HCT116 (cell line): ENCODE measurements around the gene CA14. TPM values are rescaled to one million over a fixed set of nuclear protein-coding genes. Genes with fewer than 3 reads are reported as not detected.

Experiments used
- ATAC-seq: fragments of 200-7000 bp; cut with Tn5 transposase; 2 replicates; pipeline ENCODE4 v1.9.1; 2020; ENCODE audit warnings: mild to moderate bottlenecking, moderate library complexity
- BruUV-seq: library from RNA; stranded (reverse); fragments of 400-500 nt; replicated peaks from 2 replicates; lab custom pipeline; 2021; lab: Mats Ljungman, UMichigan
- CTCF ChIA-PET: fragments of 300-600 bp; sonication (Branson Sonifier 250); formaldehyde crosslinking; loops from one replicate; lab custom pipeline; 2021; ENCODE audit warnings: antibody characterized with exemption; lab: Charles Lee
- POLR2A ChIA-PET: fragments of 300-600, 350-600 bp; sonication (Branson Sonifier 250); formaldehyde crosslinking; loops from one replicate; lab custom pipeline; 2021; ENCODE audit warnings: antibody characterized with exemption; lab: Charles Lee
- RAD21 ChIA-PET, 2 experiments: fragments of 300-600 bp; sonication (Branson Sonifier 250); formaldehyde crosslinking; loops; one replicate each; lab custom pipeline; 2023; ENCODE audit warnings: low total read pairs in 2 of 2; ENCODE audit not compliant: uncharacterized antibody in 2 of 2, unreplicated experiment in 2 of 2, low non-redundant PET in 1 of 2; lab: Charles Lee
- DNase-seq: peaks from one replicate; pipeline ENCODE4 v3.0.0-alpha.2; 2010; ENCODE audit warnings: low read depth, low spot score
- H2AFZ ChIP-seq: fragments of 200-600 bp; shearing (Covaris generic), sonication (generic); 2 replicates; pipeline ENCODE4 v1.6.1; 2017; ENCODE audit warnings: low read depth, mixed run types, mixed read lengths, antibody characterized with exemption, low read length; ENCODE audit not compliant: poor library complexity, severe bottlenecking
- H3K27ac ChIP-seq: 2 replicates; pipeline ENCODE4 v1.5.1; 2012; ENCODE audit warnings: low read depth, low read length
- H3K27me3 ChIP-seq: fragments of 200-600 bp; sonication (generic); 2 replicates; pipeline ENCODE4 v1.6.1; 2016; ENCODE audit warnings: mixed run types, low read length, mixed read lengths; ENCODE audit not compliant: insufficient read depth
- H3K36me3 ChIP-seq, 2 experiments: fragments of 200-500 bp in 1 of 2; fragments of 200-600 bp in 1 of 2; sonication (Bioruptor generic) in 1 of 2; sonication (generic) in 1 of 2; 2 replicates each; pipeline versions ENCODE4 v1.5.1 to v1.6.1; 2014 to 2016; ENCODE audit warnings: low read length in 2 of 2, inconsistent platforms in 1 of 2, mixed read lengths in 1 of 2, mixed run types in 1 of 2; ENCODE audit not compliant: insufficient read depth in 2 of 2, control insufficient read depth in 1 of 2
- H3K4me1 ChIP-seq, 2 experiments: fragments of 200-600 bp in 1 of 2; sonication (generic) in 1 of 2; 2 replicates each; pipeline versions ENCODE4 v1.5.1 to v1.6.1; 2012 to 2017; ENCODE audit warnings: low read length in 2 of 2, inconsistent platforms in 1 of 2, mild to moderate bottlenecking in 1 of 2, mixed read lengths in 1 of 2, mixed run types in 1 of 2, moderate library complexity in 1 of 2; ENCODE audit not compliant: insufficient read depth in 2 of 2, control insufficient read depth in 1 of 2
- H3K4me2 ChIP-seq: fragments of 200-600 bp; sonication (generic); 2 replicates; pipeline ENCODE4 v1.6.1; 2017; ENCODE audit warnings: mixed run types, low read length, mixed read lengths
- H3K4me3 ChIP-seq, 2 experiments: fragments of 200-600 bp in 1 of 2; sonication (generic) in 1 of 2; replicated peaks in 1 of 2; 2 replicates each; pipeline ENCODE4 v1.5.1; 2011 to 2016; ENCODE audit warnings: low read length in 2 of 2, control low read depth in 1 of 2, low read depth in 1 of 2, mild to moderate bottlenecking in 1 of 2, mixed read lengths in 1 of 2, mixed run types in 1 of 2
- H3K79me2 ChIP-seq: fragments of 200-600 bp; sonication (generic); 2 replicates; pipeline ENCODE4 v1.6.1; 2017; ENCODE audit warnings: mild to moderate bottlenecking, mixed run types, low read length, moderate library complexity, mixed read lengths; ENCODE audit not compliant: insufficient read depth
- H3K9ac ChIP-seq: fragments of 200-600 bp; sonication (generic); 2 replicates; pipeline ENCODE4 v1.6.1; 2016; ENCODE audit warnings: low read length, mixed read lengths
- H3K9me2 ChIP-seq: fragments of 200-600 bp; sonication (generic), shearing (Covaris generic); 2 replicates; pipeline ENCODE4 v1.6.1; 2017; ENCODE audit warnings: mixed run types, mild to moderate bottlenecking, moderate library complexity; ENCODE audit not compliant: insufficient read depth
- H3K9me3 ChIP-seq, 2 experiments: fragments of 200-500 bp in 1 of 2; fragments of 200-600 bp in 1 of 2; sonication (Bioruptor generic) in 1 of 2; sonication (generic) in 1 of 2; 2 replicates each; pipeline ENCODE4 v1.6.1; 2014 to 2017; ENCODE audit warnings: low read length in 2 of 2, mixed read lengths in 2 of 2, inconsistent platforms in 1 of 2, low read depth in 1 of 2, mild to moderate bottlenecking in 1 of 2, mixed run types in 1 of 2, moderate library complexity in 1 of 2; ENCODE audit not compliant: control insufficient read depth in 1 of 2, insufficient read depth in 1 of 2
- H4K20me1 ChIP-seq: fragments of 200-600 bp; sonication (generic), shearing (Covaris generic); 2 replicates; pipeline ENCODE4 v1.6.1; 2017; ENCODE audit warnings: mixed run types, mild to moderate bottlenecking, moderate library complexity; ENCODE audit not compliant: insufficient read depth
- CBX3 ChIP-seq: IDR thresholded peaks from 2 replicates; pipeline ENCODE4 v1.6.1; 2012; ENCODE audit warnings: low read depth
- CEBPB ChIP-seq: IDR thresholded peaks from 2 replicates; pipeline ENCODE4 v1.6.1; 2012; ENCODE audit warnings: low read depth
- EZH2 ChIP-seq: fragments of 200-600 bp; sonication (generic); IDR thresholded peaks from 2 replicates; pipeline ENCODE4 v1.6.1; 2017; ENCODE audit warnings: antibody characterized with exemption, mixed run types
- EZH2phosphoT487 ChIP-seq: fragments of 200-600 bp; IDR thresholded peaks from 2 replicates; pipeline ENCODE4 v1.6.1; 2018; ENCODE audit warnings: antibody characterized with exemption, borderline replicate concordance
- FOSL1 ChIP-seq: IDR thresholded peaks from 2 replicates; pipeline ENCODE4 v1.6.1; 2012; ENCODE audit warnings: low read depth
- JUND ChIP-seq: IDR thresholded peaks from 2 replicates; pipeline ENCODE4 v1.6.1; 2012
- POLR2A ChIP-seq: IDR thresholded peaks from 2 replicates; pipeline ENCODE4 v1.7.0; 2011; ENCODE audit warnings: borderline replicate concordance; ENCODE audit not compliant: insufficient read depth, insufficient read length; ENCODE audit errors: extremely low read depth
- RAD21 ChIP-seq: IDR thresholded peaks from 2 replicates; pipeline ENCODE4 v1.6.1; 2012; ENCODE audit warnings: low read depth, mild to moderate bottlenecking
- SIN3A ChIP-seq: IDR thresholded peaks from 2 replicates; pipeline ENCODE4 v1.6.1; 2012; ENCODE audit warnings: low read depth
- SRF ChIP-seq: IDR thresholded peaks from 2 replicates; pipeline ENCODE4 v1.6.1; 2012; ENCODE audit warnings: low read depth
- YY1 ChIP-seq: IDR thresholded peaks from 2 replicates; pipeline ENCODE4 v1.6.1; 2011; ENCODE audit warnings: low read length, low read depth, moderate library complexity, mild to moderate bottlenecking; ENCODE audit not compliant: insufficient replicate concordance; ENCODE audit errors: extremely low read depth
- ZFX ChIP-seq: fragments of 450-650 bp; IDR thresholded peaks from 2 replicates; pipeline ENCODE4 v1.6.1; 2017
- ZNF274 ChIP-seq: fragments of 200-500 bp; sonication (Bioruptor generic); IDR thresholded peaks from 2 replicates; pipeline ENCODE4 v1.6.1; 2014; ENCODE audit warnings: mild to moderate bottlenecking, low read depth, low read length, inconsistent platforms
- intact Hi-C: fragments of 100-400 bp; cut with micrococcal nuclease; formaldehyde crosslinking; loops from 2 replicates; pipeline ENCODE4 v1.10.0; 2022
- total RNA-seq: library from RNA; stranded (reverse); gene quantifications from one replicate; pipeline ENCODE4 v1.2.1, GENCODE V29; 2021; ENCODE audit not compliant: unreplicated experiment
- TF ChIP-seq, protein P1 (sequence below): IDR thresholded peaks from 2 replicates; pipeline ENCODE4 v1.6.1; 2012
- TF ChIP-seq, protein P2 (sequence below): IDR thresholded peaks from 2 replicates; pipeline ENCODE4 v1.6.1; 2012; ENCODE audit warnings: low read depth
- TF ChIP-seq, protein P3 (sequence below), 3 experiments: fragments of 200-600 bp in 1 of 3; sonication (generic) in 1 of 3; IDR thresholded peaks in 2 of 3; conservative IDR thresholded peaks in 1 of 3; 2 replicates each; pipeline ENCODE4 v1.5.1; 2012 to 2017; ENCODE audit warnings: low read depth in 2 of 3, low read length in 2 of 3, antibody characterized with exemption in 1 of 3, borderline replicate concordance in 1 of 3, control low read depth in 1 of 3, mild to moderate bottlenecking in 1 of 3, mixed read lengths in 1 of 3, mixed run types in 1 of 3, moderate library complexity in 1 of 3; ENCODE audit not compliant: insufficient read depth in 1 of 3
- TF ChIP-seq, protein P4 (sequence below): IDR thresholded peaks from 2 replicates; pipeline ENCODE4 v1.6.1; 2011; ENCODE audit warnings: mild to moderate bottlenecking, low read length, moderate library complexity; ENCODE audit not compliant: insufficient replicate concordance; ENCODE audit errors: extremely low read depth

CA14 gene
- total RNA-seq, 1 experiment from 2014 or later = 0.39 TPM

DNA sequence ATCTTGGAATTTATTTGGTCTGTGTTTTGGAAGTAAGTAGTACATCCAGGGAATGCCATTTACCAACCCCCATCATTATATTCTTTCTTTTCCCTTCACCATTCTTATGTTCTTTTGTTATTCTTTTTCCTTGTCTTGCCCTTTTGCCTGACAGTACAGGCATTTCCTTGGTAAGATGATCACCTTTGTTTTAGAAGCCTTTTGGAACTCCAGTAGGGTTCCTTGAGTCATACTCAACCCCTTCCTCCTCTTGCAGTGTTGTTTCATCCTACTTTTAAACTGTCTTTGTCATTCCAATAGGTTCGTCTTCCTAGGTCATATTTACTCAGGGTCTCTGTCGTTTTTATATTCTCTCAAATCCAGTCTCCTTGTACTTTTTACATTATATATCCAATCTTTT lies 45.3 kb downstream of the CA14 start:
- no peak overlapping the region for H3K27ac ChIP-seq
- ChIA-PET CTCF (no interaction called here), POLR2A (no interaction called here)

More for the DNA sequence above, 45.3 kb downstream of the CA14 start:
- Histone ChIP-seq H3K4me1 (no peaks in the 10 kb centered on the region), H3K9me2 (no peaks in the 10 kb centered on the region), H2AFZ (no peak overlapping the region)
- TF ChIP-seq JUND = no peak
- TF ChIP-seq YY1 = no peak
- TF ChIP-seq ZNF274 = no peak
- no peak for TF ChIP-seq EZH2
- TF ChIP-seq, protein P1, sequence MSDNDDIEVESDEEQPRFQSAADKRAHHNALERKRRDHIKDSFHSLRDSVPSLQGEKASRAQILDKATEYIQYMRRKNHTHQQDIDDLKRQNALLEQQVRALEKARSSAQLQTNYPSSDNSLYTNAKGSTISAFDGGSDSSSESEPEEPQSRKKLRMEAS = no peak
- TF ChIP-seq, protein P2, sequence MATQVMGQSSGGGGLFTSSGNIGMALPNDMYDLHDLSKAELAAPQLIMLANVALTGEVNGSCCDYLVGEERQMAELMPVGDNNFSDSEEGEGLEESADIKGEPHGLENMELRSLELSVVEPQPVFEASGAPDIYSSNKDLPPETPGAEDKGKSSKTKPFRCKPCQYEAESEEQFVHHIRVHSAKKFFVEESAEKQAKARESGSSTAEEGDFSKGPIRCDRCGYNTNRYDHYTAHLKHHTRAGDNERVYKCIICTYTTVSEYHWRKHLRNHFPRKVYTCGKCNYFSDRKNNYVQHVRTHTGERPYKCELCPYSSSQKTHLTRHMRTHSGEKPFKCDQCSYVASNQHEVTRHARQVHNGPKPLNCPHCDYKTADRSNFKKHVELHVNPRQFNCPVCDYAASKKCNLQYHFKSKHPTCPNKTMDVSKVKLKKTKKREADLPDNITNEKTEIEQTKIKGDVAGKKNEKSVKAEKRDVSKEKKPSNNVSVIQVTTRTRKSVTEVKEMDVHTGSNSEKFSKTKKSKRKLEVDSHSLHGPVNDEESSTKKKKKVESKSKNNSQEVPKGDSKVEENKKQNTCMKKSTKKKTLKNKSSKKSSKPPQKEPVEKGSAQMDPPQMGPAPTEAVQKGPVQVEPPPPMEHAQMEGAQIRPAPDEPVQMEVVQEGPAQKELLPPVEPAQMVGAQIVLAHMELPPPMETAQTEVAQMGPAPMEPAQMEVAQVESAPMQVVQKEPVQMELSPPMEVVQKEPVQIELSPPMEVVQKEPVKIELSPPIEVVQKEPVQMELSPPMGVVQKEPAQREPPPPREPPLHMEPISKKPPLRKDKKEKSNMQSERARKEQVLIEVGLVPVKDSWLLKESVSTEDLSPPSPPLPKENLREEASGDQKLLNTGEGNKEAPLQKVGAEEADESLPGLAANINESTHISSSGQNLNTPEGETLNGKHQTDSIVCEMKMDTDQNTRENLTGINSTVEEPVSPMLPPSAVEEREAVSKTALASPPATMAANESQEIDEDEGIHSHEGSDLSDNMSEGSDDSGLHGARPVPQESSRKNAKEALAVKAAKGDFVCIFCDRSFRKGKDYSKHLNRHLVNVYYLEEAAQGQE = no peak
- TF ChIP-seq, protein P3, sequence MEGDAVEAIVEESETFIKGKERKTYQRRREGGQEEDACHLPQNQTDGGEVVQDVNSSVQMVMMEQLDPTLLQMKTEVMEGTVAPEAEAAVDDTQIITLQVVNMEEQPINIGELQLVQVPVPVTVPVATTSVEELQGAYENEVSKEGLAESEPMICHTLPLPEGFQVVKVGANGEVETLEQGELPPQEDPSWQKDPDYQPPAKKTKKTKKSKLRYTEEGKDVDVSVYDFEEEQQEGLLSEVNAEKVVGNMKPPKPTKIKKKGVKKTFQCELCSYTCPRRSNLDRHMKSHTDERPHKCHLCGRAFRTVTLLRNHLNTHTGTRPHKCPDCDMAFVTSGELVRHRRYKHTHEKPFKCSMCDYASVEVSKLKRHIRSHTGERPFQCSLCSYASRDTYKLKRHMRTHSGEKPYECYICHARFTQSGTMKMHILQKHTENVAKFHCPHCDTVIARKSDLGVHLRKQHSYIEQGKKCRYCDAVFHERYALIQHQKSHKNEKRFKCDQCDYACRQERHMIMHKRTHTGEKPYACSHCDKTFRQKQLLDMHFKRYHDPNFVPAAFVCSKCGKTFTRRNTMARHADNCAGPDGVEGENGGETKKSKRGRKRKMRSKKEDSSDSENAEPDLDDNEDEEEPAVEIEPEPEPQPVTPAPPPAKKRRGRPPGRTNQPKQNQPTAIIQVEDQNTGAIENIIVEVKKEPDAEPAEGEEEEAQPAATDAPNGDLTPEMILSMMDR (IDR thresholded peaks at IDR 0.05 in 2 of 3, conservative IDR thresholded peaks at IDR 0.05 in 1 of 3; ENCODE audit: borderline replicate concordance in 1 of 3, insufficient read depth in 1 of 3, low read depth in 2 of 3, low read length in 2 of 3) = no peak
- TF ChIP-seq FOSL1 = no peak
- TF ChIP-seq, protein P4, sequence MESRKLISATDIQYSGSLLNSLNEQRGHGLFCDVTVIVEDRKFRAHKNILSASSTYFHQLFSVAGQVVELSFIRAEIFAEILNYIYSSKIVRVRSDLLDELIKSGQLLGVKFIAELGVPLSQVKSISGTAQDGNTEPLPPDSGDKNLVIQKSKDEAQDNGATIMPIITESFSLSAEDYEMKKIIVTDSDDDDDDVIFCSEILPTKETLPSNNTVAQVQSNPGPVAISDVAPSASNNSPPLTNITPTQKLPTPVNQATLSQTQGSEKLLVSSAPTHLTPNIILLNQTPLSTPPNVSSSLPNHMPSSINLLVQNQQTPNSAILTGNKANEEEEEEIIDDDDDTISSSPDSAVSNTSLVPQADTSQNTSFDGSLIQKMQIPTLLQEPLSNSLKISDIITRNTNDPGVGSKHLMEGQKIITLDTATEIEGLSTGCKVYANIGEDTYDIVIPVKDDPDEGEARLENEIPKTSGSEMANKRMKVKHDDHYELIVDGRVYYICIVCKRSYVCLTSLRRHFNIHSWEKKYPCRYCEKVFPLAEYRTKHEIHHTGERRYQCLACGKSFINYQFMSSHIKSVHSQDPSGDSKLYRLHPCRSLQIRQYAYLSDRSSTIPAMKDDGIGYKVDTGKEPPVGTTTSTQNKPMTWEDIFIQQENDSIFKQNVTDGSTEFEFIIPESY = no peak
- no peak for TF ChIP-seq SIN3A
- TF ChIP-seq CEBPB = no peak
- no peak for TF ChIP-seq SRF
- TF ChIP-seq RAD21 = no peak
- no peak for TF ChIP-seq POLR2A
- TF ChIP-seq EZH2phosphoT487 = no peak
- no peak for TF ChIP-seq CBX3
- TF ChIP-seq ZFX = no peak
- TF ChIP-seq, all 23 proteins: peak for 0
- DNase-seq = no peak
- BruUV-seq = no TSS peak
- RAD21 ChIA-PET = no interaction called here
- Histone ChIP-seq H3K36me3 (peaks cover 40 to 41% of the 10 kb centered on the region in 2 experiments), H3K9me3 (no peaks in the 10 kb centered on the region), H3K79me2 (peaks cover 57% of the 10 kb centered on the region), H3K27me3 (no peaks in the 10 kb centered on the region), H3K4me2 (no peak overlapping the region), H3K4me3 (no peak overlapping the region), H3K9ac (no peak overlapping the region), H4K20me1 (peaks cover 4% of the 10 kb centered on the region; the same call in 1 of the 2 replicates)
- no peak for ATAC-seq
- intact Hi-C loops = no loop called here
